HG03060 (cell line): Measurements from ENCODE around the gene TLNRD1.

Experiments
- ATAC-seq: cut with Tn5 transposase; IDR thresholded peaks from one replicate; pipeline ENCODE4 v1.9.1; 2021; ENCODE audit warnings: low read depth, moderate number of reproducible peaks; ENCODE audit not compliant: unreplicated experiment

TLNRD1 gene

GRCh38 chr15:81053621-81054020 is 52.9 kb downstream of the TLNRD1 start:
- no peak for ATAC-seq

DNA sequence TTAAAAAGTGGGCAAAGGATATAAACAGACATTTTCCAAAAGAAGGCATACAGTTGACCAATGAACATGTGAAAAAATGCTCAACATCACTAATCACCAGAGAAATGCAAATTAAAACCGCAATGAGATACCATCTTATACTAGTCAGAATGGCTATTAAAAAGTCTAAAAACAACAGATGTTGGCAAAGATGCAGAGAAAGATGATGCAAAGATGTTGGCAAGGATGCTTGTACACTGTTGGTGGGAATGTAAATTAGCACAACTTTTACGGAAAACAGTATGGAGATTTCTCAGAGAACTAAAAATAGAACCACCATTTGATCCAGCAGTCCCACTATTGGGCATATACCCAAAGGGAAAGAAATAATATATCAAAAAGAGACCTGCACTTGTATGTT is 53.5 kb downstream of the TLNRD1 start:
- no peak for ATAC-seq
